ENCODE results near the gene HNRNPL.

GRCh38 chr19:38801359-38802095 lies 48.3 kb downstream of the HNRNPL start:
- no peak for TF ChIP-seq EZH2phosphoT487 (IDR thresholded peaks at IDR 0.05; ENCODE audit: borderline replicate concordance)
- TF ChIP-seq CTCF (conservative IDR thresholded peaks at IDR 0.05; ENCODE audit: low read length): no peak

All from Loucy (cell line).